ENCODE data around the gene SPG11. TPM values are rescaled to one million over a fixed set of nuclear protein-coding genes. Genes with fewer than 3 reads are reported as not detected.

The SPG11 gene
- total RNA-seq, 1 donor from 2014 or later = 67.3 TPM

DNA sequence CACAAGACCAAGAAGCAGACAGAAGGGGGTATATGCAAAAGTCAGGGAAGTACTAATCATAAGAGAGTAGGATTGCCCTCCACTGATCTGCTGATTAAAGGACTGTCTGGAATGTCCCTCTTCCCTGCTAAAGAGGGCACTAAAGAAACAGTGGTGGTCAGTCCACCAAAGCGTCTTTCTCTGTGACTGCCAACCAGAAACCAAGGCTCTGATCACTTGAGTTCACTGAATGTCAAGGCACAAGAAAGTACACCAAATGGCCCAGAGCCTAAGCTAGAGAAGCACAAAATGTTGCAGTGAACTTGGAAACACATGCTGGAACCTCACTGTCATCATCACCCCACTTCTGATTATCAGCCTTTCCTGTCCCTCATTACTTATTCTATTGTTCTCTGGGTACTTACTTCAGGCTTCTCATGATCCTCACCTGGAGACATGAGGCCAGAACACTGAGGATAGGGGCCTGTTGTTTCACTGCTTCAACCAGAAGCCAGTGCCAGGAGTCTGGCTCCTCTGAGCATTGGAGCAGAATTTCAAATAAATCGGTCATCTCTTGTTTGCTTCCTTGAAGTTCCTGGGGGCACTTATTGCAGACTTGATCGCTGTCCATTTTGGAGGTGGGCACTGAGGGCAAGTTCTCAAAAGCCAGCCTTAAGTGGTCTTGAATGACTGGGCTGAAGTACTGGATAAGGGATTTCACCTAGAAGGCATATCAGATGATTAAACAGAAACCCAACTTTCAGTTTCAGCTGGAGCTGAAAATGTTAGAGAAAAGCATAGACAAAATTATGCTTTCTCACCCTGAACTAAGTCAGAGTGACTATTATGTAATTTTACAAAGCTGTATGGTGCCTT is 67.6 kb downstream of the SPG11 start:
- Histone ChIP-seq H3K4me1 (ENCODE audit: control insufficient read depth in 3 of 3, insufficient read depth in 3 of 3, low read length in 3 of 3) (no peaks in the 10 kb centered on the region), H3K36me3 (ENCODE audit: control insufficient read depth in 3 of 3, insufficient read depth in 3 of 3, low read length in 3 of 3) (peaks cover 33 to 67% (median 43%) of the 10 kb centered on the region in 3 donors), H3K4me3 (ENCODE audit: low read length in 3 of 3) (no peak overlapping the region), H3K27ac (ENCODE audit: low read depth, low read length) (no peak overlapping the region), H3K9ac (ENCODE audit: low read depth in 1 of 3, low read length in 3 of 3) (no peak overlapping the region), H3K9me3 (ENCODE audit: control insufficient read depth in 3 of 3, low read length in 3 of 3) (no peaks in the 10 kb centered on the region), H3K27me3 (ENCODE audit: control insufficient read depth in 3 of 3, insufficient read depth in 3 of 3, low read length in 3 of 3) (no peaks in the 10 kb centered on the region)

DNA sequence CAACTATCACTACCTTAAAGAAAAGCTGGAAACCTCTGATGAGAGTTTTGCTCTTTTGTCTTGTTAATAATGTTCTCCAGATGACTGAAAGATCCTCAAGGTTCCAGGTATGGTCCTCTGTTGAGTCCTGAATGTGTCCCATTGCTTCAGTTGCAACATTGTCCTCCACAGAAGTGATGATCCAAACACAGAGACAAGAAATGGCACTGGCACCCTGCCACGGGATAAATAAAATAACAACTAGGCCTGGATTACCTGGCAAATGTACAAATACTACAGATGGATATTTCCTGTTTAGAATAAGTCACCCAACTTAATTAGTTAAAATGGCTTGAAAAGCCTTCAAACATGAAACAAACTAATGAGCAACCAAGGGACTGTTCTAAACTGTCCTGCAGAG is 68.2 kb downstream of the SPG11 start:
- H3K9ac ChIP-seq (ENCODE audit: low read depth in 1 of 3, low read length in 3 of 3) = no peak overlapping the region
- H3K27ac ChIP-seq (ENCODE audit: low read depth, low read length) = no peak overlapping the region
- no peak overlapping the region for H3K4me3 ChIP-seq (ENCODE audit: low read length in 3 of 3)
- H3K36me3 ChIP-seq (ENCODE audit: control insufficient read depth in 3 of 3, insufficient read depth in 3 of 3, low read length in 3 of 3) = peaks cover 35 to 71% (median 48%) of the 10 kb centered on the region in 3 donors
- no peaks in the 10 kb centered on the region for H3K4me1 ChIP-seq (ENCODE audit: control insufficient read depth in 3 of 3, insufficient read depth in 3 of 3, low read length in 3 of 3)
- no peaks in the 10 kb centered on the region for H3K9me3 ChIP-seq (ENCODE audit: control insufficient read depth in 3 of 3, low read length in 3 of 3)
- no peaks in the 10 kb centered on the region for H3K27me3 ChIP-seq (ENCODE audit: control insufficient read depth in 3 of 3, insufficient read depth in 3 of 3, low read length in 3 of 3)

DNA sequence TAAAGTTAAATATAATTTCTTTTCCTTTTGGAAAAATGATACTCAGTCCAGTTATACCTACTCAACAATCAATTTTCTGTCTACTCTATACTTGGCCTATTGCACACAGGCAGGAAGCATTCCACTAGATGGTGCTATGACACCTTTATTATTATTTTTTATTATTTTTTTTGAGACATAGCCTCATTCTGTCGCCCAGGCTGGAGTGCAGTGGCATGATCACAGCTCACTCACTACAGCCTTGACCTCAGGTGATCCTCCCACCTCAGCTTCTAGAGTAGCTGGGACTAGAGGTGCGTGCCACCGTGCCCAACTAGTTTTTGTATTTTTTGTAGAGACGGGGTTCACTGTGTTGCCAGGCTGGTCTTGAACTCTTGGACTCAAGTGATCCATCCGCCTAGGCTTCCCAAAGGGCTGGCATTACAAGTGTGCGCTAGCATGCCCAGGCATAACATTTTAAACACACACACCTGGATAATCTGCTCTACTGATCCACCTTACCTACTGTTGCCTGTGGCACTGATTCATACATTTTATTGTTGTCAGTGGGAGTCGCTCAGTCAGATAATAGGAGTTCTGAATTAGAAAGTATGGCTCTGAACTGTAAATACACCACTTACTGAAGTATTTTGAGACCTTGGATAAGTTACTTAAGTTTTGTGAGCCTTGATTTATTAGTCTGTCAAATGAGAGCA is 70.3 kb downstream of the SPG11 start:
- Histone ChIP-seq H3K27ac (ENCODE audit: low read depth, low read length) (no peak overlapping the region), H3K4me1 (ENCODE audit: control insufficient read depth in 3 of 3, insufficient read depth in 3 of 3, low read length in 3 of 3) (no peaks in the 10 kb centered on the region), H3K36me3 (ENCODE audit: control insufficient read depth in 3 of 3, insufficient read depth in 3 of 3, low read length in 3 of 3) (peaks cover 43 to 79% (median 58%) of the 10 kb centered on the region in 3 donors), H3K4me3 (ENCODE audit: low read length in 3 of 3) (no peak overlapping the region), H3K9me3 (ENCODE audit: control insufficient read depth in 3 of 3, low read length in 3 of 3) (no peaks in the 10 kb centered on the region), H3K9ac (ENCODE audit: low read depth in 1 of 3, low read length in 3 of 3) (no peak overlapping the region), H3K27me3 (ENCODE audit: control insufficient read depth in 3 of 3, insufficient read depth in 3 of 3, low read length in 3 of 3) (no peaks in the 10 kb centered on the region)

DNA sequence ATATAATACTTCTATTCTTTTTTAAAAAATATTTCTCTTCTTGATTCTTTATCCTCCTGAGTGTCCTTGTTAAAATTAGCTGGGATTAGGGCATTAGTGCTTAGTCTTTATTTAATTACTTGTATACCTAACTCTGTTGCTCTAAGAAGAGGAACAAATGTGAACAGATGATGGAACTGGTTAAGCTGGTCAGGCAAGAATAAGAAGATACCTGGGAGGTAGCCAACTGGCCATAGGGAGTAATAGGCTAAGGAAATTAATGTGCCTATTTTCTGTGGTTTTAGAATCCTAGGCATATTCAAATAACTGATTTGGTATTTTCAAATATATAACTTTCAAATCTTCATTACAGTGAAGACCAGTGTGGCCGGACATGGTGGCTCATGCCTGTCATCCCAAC is 72.1 kb downstream of the SPG11 start:
- H3K4me1 ChIP-seq (ENCODE audit: control insufficient read depth in 3 of 3, insufficient read depth in 3 of 3, low read length in 3 of 3) = no peaks in the 10 kb centered on the region
- peaks cover 50 to 77% (median 63%) of the 10 kb centered on the region in 3 donors for H3K36me3 ChIP-seq (ENCODE audit: control insufficient read depth in 3 of 3, insufficient read depth in 3 of 3, low read length in 3 of 3)
- no peaks in the 10 kb centered on the region for H3K9me3 ChIP-seq (ENCODE audit: control insufficient read depth in 3 of 3, low read length in 3 of 3)
- no peak overlapping the region for H3K4me3 ChIP-seq (ENCODE audit: low read length in 3 of 3)
- H3K27ac ChIP-seq (ENCODE audit: low read depth, low read length) = no peak overlapping the region
- H3K9ac ChIP-seq (ENCODE audit: low read depth in 1 of 3, low read length in 3 of 3) = no peak overlapping the region
- H3K27me3 ChIP-seq (ENCODE audit: control insufficient read depth in 3 of 3, insufficient read depth in 3 of 3, low read length in 3 of 3) = no peaks in the 10 kb centered on the region

DNA sequence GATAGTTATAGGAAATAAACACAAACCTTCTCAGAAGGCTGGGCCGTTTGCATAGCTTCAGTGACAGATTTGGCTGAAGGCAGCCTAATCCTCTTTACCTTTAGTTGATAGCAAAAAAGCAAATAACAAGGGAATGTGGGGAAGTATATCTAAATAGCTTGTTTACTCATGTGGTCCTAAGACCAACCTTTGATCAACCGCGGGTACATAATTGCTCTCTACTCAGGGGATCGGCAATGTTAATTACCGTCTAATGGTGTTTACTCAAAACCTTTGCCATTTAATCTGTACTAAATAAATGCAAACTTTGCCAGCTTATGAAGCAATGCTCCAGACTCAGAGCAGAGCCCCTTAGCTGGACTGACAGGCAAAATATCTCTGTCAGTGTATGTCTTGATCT is 74.9 kb downstream of the SPG11 start:
- Histone ChIP-seq H3K27ac (ENCODE audit: low read depth, low read length) (no peak overlapping the region), H3K9ac (ENCODE audit: low read depth in 1 of 3, low read length in 3 of 3) (no peak overlapping the region), H3K4me1 (ENCODE audit: control insufficient read depth in 3 of 3, insufficient read depth in 3 of 3, low read length in 3 of 3) (no peaks in the 10 kb centered on the region), H3K9me3 (ENCODE audit: control insufficient read depth in 3 of 3, low read length in 3 of 3) (no peaks in the 10 kb centered on the region), H3K4me3 (ENCODE audit: low read length in 3 of 3) (no peak overlapping the region), H3K27me3 (ENCODE audit: control insufficient read depth in 3 of 3, insufficient read depth in 3 of 3, low read length in 3 of 3) (no peaks in the 10 kb centered on the region), H3K36me3 (ENCODE audit: control insufficient read depth in 3 of 3, insufficient read depth in 3 of 3, low read length in 3 of 3) (peaks cover 51 to 71% (median 70%) of the 10 kb centered on the region in 3 donors)

DNA sequence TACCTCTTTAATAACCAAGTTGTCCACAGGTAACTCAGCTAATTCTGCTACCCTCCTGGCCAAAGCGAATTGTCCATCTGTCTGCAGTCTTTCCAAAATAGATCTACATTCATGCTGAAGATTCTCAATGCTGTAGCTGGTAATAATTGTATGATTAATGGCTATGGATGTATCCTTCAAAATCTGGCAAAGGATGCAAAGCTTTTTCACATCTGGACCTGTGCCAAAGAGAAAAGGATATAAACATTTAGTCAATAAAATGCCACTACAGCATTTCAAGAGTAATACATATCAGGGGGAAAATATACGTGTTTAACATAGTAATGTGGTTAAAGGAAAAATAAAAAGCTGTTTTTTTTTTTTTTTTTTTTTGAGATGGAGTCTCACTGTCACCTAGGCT is 77.8 kb downstream of the SPG11 start:
- Histone ChIP-seq H3K4me1 (ENCODE audit: control insufficient read depth in 3 of 3, insufficient read depth in 3 of 3, low read length in 3 of 3) (no peaks in the 10 kb centered on the region), H3K27ac (ENCODE audit: low read depth, low read length) (no peak overlapping the region), H3K4me3 (ENCODE audit: low read length in 3 of 3) (no peak overlapping the region), H3K36me3 (ENCODE audit: control insufficient read depth in 3 of 3, insufficient read depth in 3 of 3, low read length in 3 of 3) (peaks cover 45 to 62% (median 53%) of the 10 kb centered on the region in 3 donors), H3K9me3 (ENCODE audit: control insufficient read depth in 3 of 3, low read length in 3 of 3) (no peaks in the 10 kb centered on the region), H3K27me3 (ENCODE audit: control insufficient read depth in 3 of 3, insufficient read depth in 3 of 3, low read length in 3 of 3) (no peaks in the 10 kb centered on the region), H3K9ac (ENCODE audit: low read depth in 1 of 3, low read length in 3 of 3) (no peak overlapping the region)

DNA sequence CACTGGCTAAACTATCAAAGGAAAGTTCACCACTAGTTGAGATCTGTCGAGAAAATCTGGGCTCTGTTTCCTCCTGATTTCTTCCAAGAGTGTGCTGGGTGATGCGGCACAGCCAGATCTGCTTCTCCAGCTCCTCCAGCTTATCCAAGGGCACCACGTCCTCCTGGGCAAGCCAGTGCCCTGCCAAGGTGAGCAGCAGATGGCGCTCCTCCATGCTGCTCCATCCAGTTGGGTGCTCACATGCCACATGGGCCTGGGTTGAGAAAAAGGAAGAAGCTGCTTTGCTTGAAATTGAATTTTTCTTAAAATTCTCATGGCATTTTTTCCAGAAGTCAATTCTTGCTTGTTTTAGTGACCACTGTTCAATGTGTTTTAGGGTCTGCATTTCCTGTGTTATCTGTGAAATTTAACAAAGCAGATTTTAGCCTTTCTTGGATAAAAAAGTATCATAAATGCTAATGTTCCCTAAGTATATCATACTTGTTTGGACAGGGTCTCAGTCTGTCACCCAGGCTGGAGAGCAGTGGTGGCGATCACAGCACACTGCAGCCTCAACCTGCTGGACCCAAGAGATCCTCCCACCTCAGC is 79.2 kb downstream of the SPG11 start:
- Histone ChIP-seq H3K9me3 (ENCODE audit: control insufficient read depth in 3 of 3, low read length in 3 of 3) (no peaks in the 10 kb centered on the region), H3K36me3 (ENCODE audit: control insufficient read depth in 3 of 3, insufficient read depth in 3 of 3, low read length in 3 of 3) (peaks cover 36 to 52% (median 42%) of the 10 kb centered on the region in 3 donors), H3K4me3 (ENCODE audit: low read length in 3 of 3) (no peak overlapping the region), H3K27me3 (ENCODE audit: control insufficient read depth in 3 of 3, insufficient read depth in 3 of 3, low read length in 3 of 3) (no peaks in the 10 kb centered on the region), H3K4me1 (ENCODE audit: control insufficient read depth in 3 of 3, insufficient read depth in 3 of 3, low read length in 3 of 3) (no peaks in the 10 kb centered on the region), H3K9ac (ENCODE audit: low read depth in 1 of 3, low read length in 3 of 3) (no peak overlapping the region), H3K27ac (ENCODE audit: low read depth, low read length) (no peak overlapping the region)

DNA sequence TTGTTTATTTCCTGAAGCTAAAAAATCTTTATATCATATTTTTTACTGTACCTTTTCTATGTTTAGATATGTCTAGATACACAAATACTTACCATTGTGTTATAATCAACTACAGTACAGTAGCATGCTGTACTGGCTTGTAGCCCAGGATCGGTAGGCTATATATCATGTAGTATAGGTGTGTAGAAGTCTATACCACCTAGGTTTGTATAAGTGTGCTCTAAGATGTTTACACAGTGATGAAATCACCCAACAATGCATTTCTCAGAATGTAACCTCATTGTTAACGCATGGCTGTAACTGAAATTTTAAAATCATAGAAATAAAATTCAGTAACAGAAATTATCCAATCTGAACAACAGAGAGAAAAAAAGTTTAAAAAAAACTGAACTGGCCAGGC is 83.4 kb downstream of the SPG11 start:
- Histone ChIP-seq H3K27ac (ENCODE audit: low read depth, low read length) (no peak overlapping the region), H3K4me1 (ENCODE audit: control insufficient read depth in 3 of 3, insufficient read depth in 3 of 3, low read length in 3 of 3) (no peaks in the 10 kb centered on the region), H3K9ac (ENCODE audit: low read depth in 1 of 3, low read length in 3 of 3) (no peak overlapping the region), H3K4me3 (ENCODE audit: low read length in 3 of 3) (no peak overlapping the region), H3K27me3 (ENCODE audit: control insufficient read depth in 3 of 3, insufficient read depth in 3 of 3, low read length in 3 of 3) (no peaks in the 10 kb centered on the region), H3K36me3 (ENCODE audit: control insufficient read depth in 3 of 3, insufficient read depth in 3 of 3, low read length in 3 of 3) (peaks cover 17 to 24% (median 17%) of the 10 kb centered on the region in 3 donors), H3K9me3 (ENCODE audit: control insufficient read depth in 3 of 3, low read length in 3 of 3) (no peaks in the 10 kb centered on the region)

DNA sequence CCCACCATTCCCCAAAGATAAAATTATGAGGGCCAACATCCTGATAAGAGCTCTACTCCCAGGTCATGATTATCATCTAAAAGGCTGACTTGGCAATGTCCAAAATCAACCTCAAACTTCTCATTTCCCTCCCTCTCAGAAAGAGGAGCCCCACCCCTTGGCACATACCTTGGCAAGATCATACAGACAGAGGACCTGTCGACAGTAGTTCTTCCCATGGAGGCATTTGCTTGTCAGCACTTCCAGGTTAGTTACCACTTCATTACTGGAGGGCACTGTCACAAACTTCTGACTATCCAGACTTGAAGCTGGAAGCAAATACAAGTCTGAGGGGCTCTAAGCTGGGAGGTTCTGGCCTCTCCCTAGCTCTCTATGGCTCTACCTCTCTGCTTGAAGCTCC is 88.7 kb downstream of the SPG11 start:
- peaks cover 16 to 23% (median 21%) of the 10 kb centered on the region in 3 donors for H3K36me3 ChIP-seq (ENCODE audit: control insufficient read depth in 3 of 3, insufficient read depth in 3 of 3, low read length in 3 of 3)
- peak overlapping the region in 1 of 3 donors; percentile 17 for H3K9ac ChIP-seq (ENCODE audit: low read depth in 1 of 3, low read length in 3 of 3)

DNA sequence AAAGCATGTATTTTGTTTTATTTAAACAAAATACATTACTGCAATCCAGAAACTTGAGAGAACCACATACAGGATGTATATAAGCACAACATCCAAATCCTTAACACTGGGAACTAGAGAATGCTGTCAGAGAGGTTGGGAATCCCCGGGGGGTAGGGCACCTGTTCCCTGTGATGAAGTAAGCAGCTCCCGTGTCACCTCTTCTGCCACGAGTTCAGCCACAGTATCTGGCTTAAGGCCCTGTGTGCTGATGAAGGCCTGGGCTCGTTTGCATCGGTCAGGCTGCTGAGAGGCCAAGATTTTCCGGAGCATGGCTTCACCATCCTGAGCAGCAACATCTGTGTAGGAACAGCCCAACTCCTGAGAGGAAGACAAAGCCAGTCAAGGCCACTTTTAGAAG is 90.1 kb downstream of the SPG11 start:
- Histone ChIP-seq H3K4me3 (ENCODE audit: low read length in 3 of 3) (no peak overlapping the region), H3K36me3 (ENCODE audit: control insufficient read depth in 3 of 3, insufficient read depth in 3 of 3, low read length in 3 of 3) (peaks cover 18 to 29% (median 25%) of the 10 kb centered on the region in 3 donors), H3K4me1 (ENCODE audit: control insufficient read depth in 3 of 3, insufficient read depth in 3 of 3, low read length in 3 of 3) (peaks cover 0 to 4% (median 0%) of the 10 kb centered on the region in 3 donors), H3K9me3 (ENCODE audit: control insufficient read depth in 3 of 3, low read length in 3 of 3) (no peaks in the 10 kb centered on the region), H3K27ac (ENCODE audit: low read depth, low read length) (no peak overlapping the region), H3K27me3 (ENCODE audit: control insufficient read depth in 3 of 3, insufficient read depth in 3 of 3, low read length in 3 of 3) (no peaks in the 10 kb centered on the region), H3K9ac (ENCODE audit: low read depth in 1 of 3, low read length in 3 of 3) (peak overlapping the region in 1 of 3 donors; percentile 8)

More for the DNA sequence above, 88.7 kb downstream of the SPG11 start:
- Histone ChIP-seq H3K9me3 (ENCODE audit: control insufficient read depth in 3 of 3, low read length in 3 of 3) (no peaks in the 10 kb centered on the region), H3K27me3 (ENCODE audit: control insufficient read depth in 3 of 3, insufficient read depth in 3 of 3, low read length in 3 of 3) (no peaks in the 10 kb centered on the region), H3K4me3 (ENCODE audit: low read length in 3 of 3) (no peak overlapping the region), H3K27ac (ENCODE audit: low read depth, low read length) (no peak overlapping the region), H3K4me1 (ENCODE audit: control insufficient read depth in 3 of 3, insufficient read depth in 3 of 3, low read length in 3 of 3) (peaks cover 0 to 4% (median 0%) of the 10 kb centered on the region in 3 donors)
